Glutamatergic neuron (in vitro differentiated cells): ENCODE data around the gene DCDC2C. TPM values are rescaled to one million over a fixed set of nuclear protein-coding genes. Genes with fewer than 3 reads are reported as not detected.

Experiments used
- DNase-seq: peaks from one replicate; pipeline ENCODE4 v3.0.0; 2022
- H3K27ac Mint-ChIP-seq: one replicate; pipeline ENCODE4 v1.8.0; 2020; ENCODE audit warnings: mild to moderate bottlenecking, mixed read lengths, inconsistent platforms; ENCODE audit not compliant: unreplicated experiment
- H3K27me3 Mint-ChIP-seq: one replicate; pipeline ENCODE4 v1.8.0; 2020; ENCODE audit warnings: mild to moderate bottlenecking, moderate library complexity, mixed read lengths, inconsistent platforms; ENCODE audit not compliant: unreplicated experiment
- H3K36me3 Mint-ChIP-seq: one replicate; pipeline ENCODE4 v1.8.0; 2020; ENCODE audit warnings: mild to moderate bottlenecking, mixed read lengths, inconsistent platforms; ENCODE audit not compliant: unreplicated experiment
- H3K4me1 Mint-ChIP-seq: one replicate; pipeline ENCODE4 v1.8.0; 2020; ENCODE audit warnings: mild to moderate bottlenecking, low read depth, mixed read lengths, inconsistent platforms; ENCODE audit not compliant: unreplicated experiment
- H3K4me3 Mint-ChIP-seq: one replicate; pipeline ENCODE4 v1.8.0; 2020; ENCODE audit warnings: mild to moderate bottlenecking, mixed read lengths, inconsistent platforms; ENCODE audit not compliant: unreplicated experiment
- H3K9me3 Mint-ChIP-seq: one replicate; pipeline ENCODE4 v1.8.0; 2020; ENCODE audit warnings: mild to moderate bottlenecking, moderate library complexity, mixed read lengths, inconsistent platforms; ENCODE audit not compliant: unreplicated experiment
- total RNA-seq: library from RNA; stranded (reverse); fragmentation: NEBNext Ultra II Directional; extraction: Animal tissue kit (Norgen Biotek cat#: 25700); gene quantifications from one replicate; pipeline ENCODE4 v1.2.1, GENCODE V29; 2021; ENCODE audit not compliant: unreplicated experiment
- TF ChIP-seq, protein P1 (sequence below): fragments of 200-600 bp; sonication (generic); IDR thresholded peaks from one replicate; pipeline ENCODE4 v1.5.0; 2021; ENCODE audit not compliant: partially characterized antibody, unreplicated experiment

The DCDC2C gene
- total RNA-seq, 1 donor from 2014 or later, result not detected

- Mint-ChIP-seq H3K27ac (no peak overlapping the region), H3K4me1 (no peaks in the 10 kb centered on the region), H3K36me3 (no peaks in the 10 kb centered on the region), H3K27me3 (peaks cover 2% of the 10 kb centered on the region), H3K9me3 (peaks cover 9% of the 10 kb centered on the region), H3K4me3 (no peak overlapping the region)
- TF ChIP-seq, protein P1, sequence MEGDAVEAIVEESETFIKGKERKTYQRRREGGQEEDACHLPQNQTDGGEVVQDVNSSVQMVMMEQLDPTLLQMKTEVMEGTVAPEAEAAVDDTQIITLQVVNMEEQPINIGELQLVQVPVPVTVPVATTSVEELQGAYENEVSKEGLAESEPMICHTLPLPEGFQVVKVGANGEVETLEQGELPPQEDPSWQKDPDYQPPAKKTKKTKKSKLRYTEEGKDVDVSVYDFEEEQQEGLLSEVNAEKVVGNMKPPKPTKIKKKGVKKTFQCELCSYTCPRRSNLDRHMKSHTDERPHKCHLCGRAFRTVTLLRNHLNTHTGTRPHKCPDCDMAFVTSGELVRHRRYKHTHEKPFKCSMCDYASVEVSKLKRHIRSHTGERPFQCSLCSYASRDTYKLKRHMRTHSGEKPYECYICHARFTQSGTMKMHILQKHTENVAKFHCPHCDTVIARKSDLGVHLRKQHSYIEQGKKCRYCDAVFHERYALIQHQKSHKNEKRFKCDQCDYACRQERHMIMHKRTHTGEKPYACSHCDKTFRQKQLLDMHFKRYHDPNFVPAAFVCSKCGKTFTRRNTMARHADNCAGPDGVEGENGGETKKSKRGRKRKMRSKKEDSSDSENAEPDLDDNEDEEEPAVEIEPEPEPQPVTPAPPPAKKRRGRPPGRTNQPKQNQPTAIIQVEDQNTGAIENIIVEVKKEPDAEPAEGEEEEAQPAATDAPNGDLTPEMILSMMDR, result no peak
- no peak for DNase-seq
Observed at GRCh38 chr2:3776311-3776710, 72.9 kb downstream of the DCDC2C start.

GRCh38 chr2:3777966-3778365 is 74.6 kb downstream of the DCDC2C start:
- H3K27ac Mint-ChIP-seq, result no peak overlapping the region
- H3K4me3 Mint-ChIP-seq, result no peak overlapping the region
- no peak for DNase-seq
- TF ChIP-seq, protein P1, result no peak
- no peaks in the 10 kb centered on the region for H3K4me1 Mint-ChIP-seq
- H3K36me3 Mint-ChIP-seq, result no peaks in the 10 kb centered on the region
- H3K9me3 Mint-ChIP-seq, result peaks cover 9% of the 10 kb centered on the region
- H3K27me3 Mint-ChIP-seq, result peaks cover 2% of the 10 kb centered on the region

GRCh38 chr2:3778851-3779495 is 75.6 kb downstream of the DCDC2C start:
- Mint-ChIP-seq H3K36me3 (no peaks in the 10 kb centered on the region), H3K4me1 (no peaks in the 10 kb centered on the region), H3K27ac (no peak overlapping the region), H3K4me3 (no peak overlapping the region), H3K27me3 (peaks cover 2% of the 10 kb centered on the region), H3K9me3 (peaks cover 9% of the 10 kb centered on the region)
- DNase-seq, result no peak
- TF ChIP-seq, protein P1, result no peak

DNA sequence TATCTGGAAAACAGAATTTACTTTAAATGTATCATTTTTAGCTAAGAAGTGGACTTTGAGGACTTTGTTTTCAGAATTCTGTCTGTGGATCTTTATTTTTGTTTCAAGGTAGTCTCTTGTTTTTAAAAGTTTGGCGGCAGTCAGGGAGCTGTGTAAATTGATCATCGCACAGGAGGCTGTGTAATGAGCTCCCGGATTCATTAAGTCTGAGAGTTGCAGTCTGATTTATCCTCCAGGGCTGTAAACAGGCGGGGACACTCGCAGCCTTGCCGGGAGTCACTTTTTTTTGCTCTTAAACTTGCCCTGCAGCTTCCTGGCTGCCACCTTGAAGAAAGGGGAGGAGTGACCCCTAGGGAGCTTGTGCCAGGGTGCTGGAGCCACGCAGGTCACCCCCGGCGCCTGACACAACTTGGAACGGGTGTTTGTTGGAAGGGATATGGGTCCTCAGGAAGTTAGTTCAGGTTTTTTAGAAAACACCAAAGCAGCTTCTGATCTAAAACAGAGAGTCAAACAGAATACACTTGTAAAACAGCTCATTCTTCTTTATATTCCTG is 76.2 kb downstream of the DCDC2C start:
- H3K36me3 Mint-ChIP-seq, result no peaks in the 10 kb centered on the region
- DNase-seq, result no peak
- H3K4me1 Mint-ChIP-seq, result no peaks in the 10 kb centered on the region
- H3K9me3 Mint-ChIP-seq, result peaks cover 9% of the 10 kb centered on the region
- H3K27ac Mint-ChIP-seq, result no peak overlapping the region
- TF ChIP-seq, protein P1, result no peak
- no peak overlapping the region for H3K4me3 Mint-ChIP-seq
- peaks cover 2% of the 10 kb centered on the region for H3K27me3 Mint-ChIP-seq
